Stimulated activated CD4-positive, alpha-beta T cell treated with anti-CD3 and anti-CD28 coated beads, Interleukin-1b, Interleukin-23, amount 100 ng/mL, for 48 hours (primary cell): ENCODE measurements around the gene RNF113B.

ENCODE experiments used
- DNase-seq: peaks from one replicate; pipeline ENCODE4 v3.0.0-alpha.2; 2020

RNF113B gene

DNA sequence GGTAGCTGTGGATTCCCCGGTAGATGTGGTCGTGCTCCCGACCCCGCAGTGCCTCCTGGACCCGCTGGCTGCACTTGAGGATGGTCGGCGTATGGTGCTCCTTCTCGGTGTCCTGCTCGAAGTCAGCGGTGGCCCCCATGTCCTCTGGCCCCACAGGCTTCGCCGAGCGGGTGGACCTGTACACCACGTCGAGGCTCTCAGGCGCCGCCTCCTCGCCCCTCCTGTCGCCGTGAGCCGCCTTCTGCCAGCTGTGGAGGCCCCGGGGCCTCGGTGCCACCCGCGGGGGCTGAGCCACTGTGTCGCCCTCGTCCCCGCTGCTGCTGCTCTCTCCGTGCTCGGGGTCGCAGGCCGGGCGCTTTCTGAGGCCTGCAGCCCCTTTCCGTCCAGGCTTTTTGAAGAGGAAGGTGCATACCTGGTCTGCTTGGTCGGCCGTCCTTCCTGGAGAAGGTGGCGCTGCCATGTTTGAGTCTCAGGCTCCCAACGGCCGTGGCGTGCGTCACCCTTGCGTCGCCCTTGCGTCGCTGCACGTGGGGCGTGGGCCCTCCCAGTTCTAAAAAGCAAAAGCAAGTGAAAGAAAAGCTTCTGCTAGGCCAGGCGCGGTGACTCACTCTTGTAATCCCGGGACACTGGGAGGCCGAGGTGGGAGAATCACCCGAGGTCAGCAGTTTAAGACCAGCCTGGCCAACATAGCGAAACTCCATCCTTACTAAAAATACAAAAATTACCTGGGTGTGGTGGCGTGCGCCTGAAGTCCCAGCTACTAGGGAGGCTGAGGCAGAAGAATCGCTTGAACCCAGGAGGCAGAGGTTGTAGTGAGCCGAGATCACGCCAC is at the start of gene RNF113B:
TSS of gene RNF113B (minus strand) at position 493 of the 832 bp plus-strand sequence. CDS start at position 460, 33 bp downstream.
- no peak for DNase-seq

GRCh38 chr13:98226496-98226895 is 49.4 kb upstream of the RNF113B start:
- no peak for DNase-seq

GRCh38 chr13:98225036-98225940 is 48.2 kb upstream of the RNF113B start:
- DNase-seq: no peak

DNA sequence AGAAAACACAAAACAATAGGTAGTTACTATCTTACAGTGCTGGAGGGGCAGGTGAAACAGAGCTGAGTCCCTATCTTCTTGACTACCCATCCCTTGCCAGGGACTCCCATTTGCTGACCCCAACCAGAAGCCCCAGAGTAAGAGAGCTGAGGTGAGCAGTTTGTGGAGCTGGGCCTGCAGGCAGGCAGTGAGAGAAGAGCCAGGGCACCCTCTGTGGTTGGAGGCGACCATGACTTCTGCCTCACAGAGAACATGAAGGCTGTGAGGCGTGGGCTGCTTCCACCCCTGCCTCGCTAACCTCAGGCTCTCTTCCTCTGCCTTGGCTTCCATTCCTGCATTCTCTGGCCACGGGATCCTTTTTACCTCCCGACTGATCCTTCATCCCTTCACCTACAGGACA is 47.5 kb upstream of the RNF113B start:
- no peak for DNase-seq

DNA sequence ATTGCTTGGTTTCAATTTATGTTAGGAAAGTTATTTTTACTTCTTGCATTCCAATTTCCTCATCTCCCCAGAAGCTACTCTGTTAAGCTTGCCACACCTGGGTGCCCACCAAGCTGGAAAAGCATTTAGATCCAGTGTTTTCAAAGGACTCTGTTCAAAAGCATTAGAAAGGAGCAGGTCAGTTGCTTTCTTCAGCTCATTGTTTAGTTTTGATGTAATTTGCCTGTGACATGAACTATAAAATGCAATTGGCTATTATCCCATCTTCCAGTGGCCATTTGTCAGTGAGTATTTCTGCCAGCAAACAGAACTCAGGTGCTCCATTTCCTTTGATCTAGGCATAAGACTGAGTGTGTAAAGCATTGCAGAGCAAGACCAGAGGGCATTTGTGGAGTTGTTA is 46.7 kb upstream of the RNF113B start:
- DNase-seq: no peak

GRCh38 chr13:98222816-98223215 is 45.7 kb upstream of the RNF113B start:
- no peak for DNase-seq

DNA sequence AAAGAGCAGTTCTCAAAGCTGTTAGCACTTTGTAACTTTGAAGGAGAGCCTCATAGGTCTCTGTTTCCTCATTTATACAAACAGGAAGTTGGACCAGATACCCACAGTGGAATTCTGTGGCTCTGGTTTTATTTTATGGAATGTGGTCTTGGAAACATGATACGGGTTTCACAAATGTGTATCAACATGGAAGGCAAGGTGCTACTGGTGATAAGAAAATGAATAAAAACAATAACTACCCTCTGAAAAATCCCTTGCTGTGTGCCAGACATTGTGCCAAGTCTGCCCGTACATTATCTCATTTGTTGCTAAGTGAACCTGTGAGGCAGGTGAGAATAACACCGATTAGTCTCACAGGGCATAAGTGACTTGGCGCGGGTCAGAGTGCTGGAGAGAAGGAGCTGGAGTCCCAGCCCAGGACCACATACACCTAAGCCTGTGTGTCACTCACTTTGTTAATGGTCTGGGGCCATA is 45.0 kb upstream of the RNF113B start:
- DNase-seq: no peak

DNA sequence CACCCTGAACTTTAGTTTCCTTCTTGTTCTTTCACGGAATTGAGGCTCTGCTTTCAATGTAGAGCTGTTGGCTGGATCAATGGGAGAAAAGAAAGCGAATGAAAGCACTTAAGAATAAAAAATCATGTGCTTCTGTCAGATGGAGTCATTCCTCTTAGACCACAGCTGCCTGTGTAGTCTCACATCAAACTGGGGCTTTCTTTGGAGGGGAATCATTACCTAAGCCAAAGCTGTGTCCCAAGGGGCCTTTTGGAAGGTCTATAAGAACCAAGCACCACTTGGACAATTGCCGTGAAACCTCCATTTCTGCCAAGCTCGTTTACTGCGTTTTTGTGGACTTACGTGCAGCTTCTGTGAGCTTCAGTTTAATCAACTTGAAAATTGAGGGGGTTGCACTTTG is 44.2 kb upstream of the RNF113B start:
- no peak for DNase-seq

GRCh38 chr13:98220271-98220791 is 43.3 kb upstream of the RNF113B start:
- DNase-seq: no peak

DNA sequence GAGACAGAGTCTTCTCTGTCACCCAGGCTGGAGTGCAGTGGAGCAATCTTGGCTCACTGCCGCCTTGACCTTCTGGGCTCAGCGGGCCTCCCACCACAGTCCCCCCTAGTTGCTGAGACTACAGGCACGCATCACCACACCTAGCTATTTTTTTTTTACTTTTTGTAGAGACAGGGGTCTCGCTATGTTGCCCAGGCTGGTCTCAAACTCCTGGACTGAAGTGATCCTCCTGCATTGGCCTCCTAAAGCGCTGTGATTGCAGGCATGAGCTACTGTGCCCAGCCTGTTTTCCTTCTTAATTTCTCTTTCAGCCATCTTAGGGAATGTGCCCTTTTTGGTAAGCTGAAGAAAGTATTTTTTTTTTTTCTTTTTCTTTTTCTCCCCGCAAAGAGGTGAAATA is 42.6 kb upstream of the RNF113B start:
- no peak for DNase-seq

- no peak for DNase-seq
Observed at GRCh38 chr13:98217597-98217996, 40.5 kb upstream of the RNF113B start.

GRCh38 chr13:98216711-98217285 is 39.7 kb upstream of the RNF113B start:
- DNase-seq: no peak

DNA sequence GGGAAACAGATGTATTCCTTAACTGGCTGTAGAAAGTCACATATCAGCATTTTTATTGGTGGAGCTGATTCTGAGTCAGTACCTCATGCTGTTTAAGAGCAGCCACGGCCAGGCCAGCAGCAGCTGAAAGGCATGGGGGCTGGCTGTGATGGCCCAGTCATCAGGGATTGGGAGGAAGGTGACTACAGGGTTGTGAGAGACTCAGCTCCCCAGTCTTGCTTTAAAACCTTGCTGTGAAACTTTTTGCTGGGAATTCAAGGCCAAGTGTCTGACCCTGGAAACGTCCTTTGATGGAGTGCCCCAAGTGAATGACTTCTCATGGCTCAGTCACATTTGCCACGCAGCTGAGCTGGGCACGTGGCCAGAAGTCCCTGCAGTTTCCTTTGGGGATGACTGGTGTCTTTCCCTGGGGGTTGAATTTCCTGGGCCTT is 39.1 kb upstream of the RNF113B start:
- no peak for DNase-seq

- no peak for DNase-seq
Observed at GRCh38 chr13:98215508-98215907, 38.4 kb upstream of the RNF113B start.

DNA sequence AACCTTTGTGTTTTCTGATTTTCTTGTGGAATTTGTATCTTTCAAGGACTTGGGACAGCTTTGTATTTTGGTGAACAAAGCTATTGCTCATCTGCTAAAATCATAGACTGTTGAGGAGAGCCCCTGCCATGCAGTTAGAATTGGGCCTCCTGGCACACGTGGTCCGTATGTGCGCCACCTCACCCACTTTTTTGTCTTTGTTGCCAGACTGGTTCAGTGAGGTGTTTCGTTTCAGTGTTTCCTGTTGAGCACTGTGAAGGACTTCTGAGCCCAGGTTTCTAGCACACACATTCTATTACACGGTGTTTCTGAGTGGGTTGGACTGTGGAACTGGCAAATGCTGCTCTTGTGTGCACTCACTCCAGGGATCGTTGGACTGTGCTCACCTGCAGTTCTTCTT is 37.6 kb upstream of the RNF113B start:
- DNase-seq: no peak

DNA sequence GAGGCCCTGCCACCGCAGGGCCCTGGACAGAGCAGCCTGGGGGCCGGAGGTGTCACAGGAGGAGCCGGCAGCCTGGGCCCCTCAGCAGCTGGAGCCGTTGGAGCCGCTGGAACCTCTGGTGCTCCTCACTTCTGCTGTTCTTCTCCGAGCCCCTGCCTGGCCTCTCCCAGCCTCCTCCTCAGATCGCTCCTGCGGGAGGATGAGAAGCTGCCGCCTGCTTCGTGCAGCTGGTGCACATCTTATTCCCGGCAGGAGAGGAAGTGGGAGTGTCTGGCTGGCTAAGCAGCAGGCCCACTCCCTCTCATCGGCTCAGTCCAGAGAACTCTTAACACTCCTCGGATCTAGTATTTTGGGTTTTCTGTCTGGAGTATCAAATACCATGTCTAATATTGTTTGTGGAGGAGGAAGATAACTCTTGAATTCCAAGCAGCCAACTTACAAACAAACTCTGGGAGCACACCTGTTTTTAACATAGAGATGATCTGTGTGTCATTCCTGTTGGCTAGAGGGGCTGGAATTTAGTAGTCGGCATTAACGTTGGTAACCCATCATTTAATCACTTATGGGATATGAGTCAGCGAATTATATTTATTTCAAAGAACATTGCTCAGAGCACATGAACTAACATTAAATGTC is 37.1 kb upstream of the RNF113B start:
- DNase-seq: no peak

DNA sequence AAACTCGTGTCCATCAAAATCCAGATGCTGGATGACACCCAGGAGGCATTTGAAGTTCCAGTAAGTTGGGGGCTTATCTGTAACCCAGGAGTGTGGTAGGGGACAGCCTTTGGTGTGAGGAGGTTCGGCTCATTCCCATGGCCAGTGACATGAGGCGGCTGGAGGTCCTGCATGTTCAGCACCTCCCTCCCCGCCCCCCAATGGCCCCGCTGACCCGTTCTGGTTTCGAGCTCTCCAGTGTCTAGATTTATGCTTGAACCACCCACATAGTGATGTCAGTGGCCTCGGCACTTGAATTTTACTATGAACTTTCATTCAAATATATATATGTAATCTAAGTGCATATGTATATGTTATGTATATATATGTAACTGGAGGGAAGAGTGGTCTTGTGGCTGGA is 36.3 kb upstream of the RNF113B start:
- no peak for DNase-seq

DNA sequence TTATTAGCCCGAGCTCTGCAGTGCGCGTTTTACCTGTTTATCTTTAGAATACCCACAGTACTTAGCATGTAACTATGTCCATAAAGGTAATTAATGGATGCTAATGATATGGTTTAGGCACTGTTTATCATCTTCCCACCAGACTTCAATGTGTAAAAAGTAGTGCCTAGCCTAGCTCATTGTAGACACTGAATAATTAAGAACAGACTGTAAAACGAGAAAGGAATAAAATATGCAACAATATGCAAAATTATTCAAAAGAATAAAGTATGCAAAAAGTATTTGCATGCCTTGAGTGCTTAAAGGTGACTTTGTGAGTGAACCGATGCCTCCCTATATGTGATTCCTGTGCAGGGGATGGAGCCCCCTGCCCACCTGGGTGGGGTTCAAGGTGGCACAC is 35.7 kb upstream of the RNF113B start:
- no peak for DNase-seq

DNA sequence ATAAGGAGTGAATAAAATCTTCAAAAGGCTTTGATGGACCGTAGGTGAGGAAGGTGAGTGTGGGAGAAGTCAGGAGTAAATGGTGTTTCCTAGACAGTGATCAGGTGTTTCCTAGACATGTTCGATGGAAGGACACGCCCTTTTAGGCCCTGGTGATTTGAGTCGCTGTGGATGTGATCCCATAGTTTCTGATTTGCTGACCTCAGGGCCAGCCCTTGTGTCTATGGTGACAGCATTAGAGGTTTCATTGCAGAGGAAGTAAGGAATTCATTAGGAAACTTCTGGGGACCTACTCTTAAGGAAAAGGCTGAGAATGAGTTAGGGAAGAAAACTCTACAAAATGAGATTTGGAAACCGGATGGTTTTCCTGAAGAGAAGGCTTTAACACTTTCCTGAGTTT is 31.5 kb upstream of the RNF113B start:
- no peak for DNase-seq

- DNase-seq: no peak
Observed at GRCh38 chr13:98207416-98207815, 30.3 kb upstream of the RNF113B start.

GRCh38 chr13:98206946-98207345 is 29.9 kb upstream of the RNF113B start:
- no peak for DNase-seq

DNA sequence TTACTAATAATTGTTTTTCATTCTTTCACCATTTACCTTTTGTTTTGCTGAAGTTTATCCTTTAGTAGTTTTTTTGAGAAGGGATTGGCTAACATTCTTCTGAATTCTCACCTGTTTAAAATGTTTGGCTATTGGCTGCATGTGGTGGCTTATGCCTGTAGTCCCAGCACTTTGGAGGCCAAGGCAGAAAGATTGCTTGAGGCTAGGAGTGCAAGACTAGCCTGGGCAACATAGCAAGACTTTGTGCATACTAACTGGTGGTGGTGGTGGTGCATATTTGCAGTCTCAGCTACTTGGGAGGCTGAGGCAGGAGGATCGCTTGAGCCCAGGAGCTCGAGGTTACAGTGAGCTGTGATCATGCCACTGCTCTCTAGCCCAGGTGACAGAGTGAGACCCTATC is 27.5 kb upstream of the RNF113B start:
- no peak for DNase-seq
